ENCODE data around the gene SYCE1.

DNA sequence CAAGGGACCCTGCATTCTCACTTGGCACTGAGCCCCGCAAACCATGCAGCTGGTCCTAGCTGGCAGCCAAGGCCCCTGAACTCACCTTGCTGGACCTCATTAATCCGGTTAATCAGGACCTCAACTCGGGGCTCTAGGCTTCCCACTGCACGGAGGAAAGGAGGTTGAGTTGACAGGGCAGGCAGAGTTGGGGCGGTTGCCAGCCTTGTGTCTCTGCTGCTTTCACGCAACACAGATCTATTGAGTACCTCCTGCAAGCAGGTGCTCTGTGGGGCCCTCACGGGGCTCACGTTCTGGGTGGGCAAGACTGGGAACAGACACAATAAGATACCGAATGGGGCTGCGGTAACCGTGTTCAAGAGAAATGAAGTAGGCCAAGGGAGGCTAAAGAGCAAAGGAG lies 6.2 kb downstream of the SYCE1 start:
- TF ChIP-seq CTCF (IDR thresholded peaks at IDR 0.05) (no peak), POLR2A (IDR thresholded peaks at IDR 0.05) (no peak)

All from adrenal gland (tissue), 5 donors.